RCC 7860 (cell line): Measurements from ENCODE around the gene TMEM9.
"Not testable (repeated sequence)": the region's sequence is repeated elsewhere in the genome, so short reads cannot be mapped to it uniquely, and the experiment has no call there.

Experiments used
- DNase-seq: peaks from one replicate; pipeline ENCODE4 v3.0.0-alpha.2; 2015; ENCODE audit warnings: low spot score
- FAIRE-seq: peaks from 2 replicates; lab custom pipeline; 2012; peaks lifted over from hg19 to GRCh38; lab: Jason Lieb, UNC

The TMEM9 gene

DNA sequence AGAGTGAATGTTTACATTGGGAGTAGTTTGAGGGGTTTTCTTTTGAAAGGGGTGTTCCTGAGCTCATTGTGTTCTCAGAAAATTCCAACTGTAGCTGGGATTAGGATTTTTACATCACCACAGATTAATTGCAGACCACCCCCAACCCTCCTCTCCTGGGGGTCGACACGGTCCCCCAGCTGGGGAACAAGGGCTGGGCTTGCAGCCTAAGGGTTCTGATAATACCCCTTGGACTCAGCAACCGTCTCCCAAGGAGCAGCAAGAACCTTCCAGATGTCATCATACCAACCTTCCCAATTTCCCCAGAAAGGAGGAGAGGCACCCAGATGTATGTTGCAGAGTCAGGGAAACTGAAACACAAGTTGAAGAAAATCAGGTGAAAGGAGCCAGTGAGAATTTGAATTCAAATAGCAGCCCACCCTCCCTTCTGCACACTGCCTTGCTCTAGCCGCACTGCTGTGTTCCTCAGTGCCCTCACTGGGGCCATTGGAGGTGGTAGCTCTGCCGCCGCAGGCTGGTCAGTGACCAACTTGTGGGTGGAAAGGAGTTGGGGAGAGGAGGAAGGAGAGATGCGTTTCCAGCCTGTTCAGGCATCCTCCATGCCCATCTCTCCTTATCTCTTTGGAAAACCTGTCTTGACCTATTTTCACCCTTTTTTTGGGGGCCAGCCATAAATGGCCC lies 21.7 kb upstream of the TMEM9 start:
- no peak for DNase-seq
- FAIRE-seq = no peak

DNA sequence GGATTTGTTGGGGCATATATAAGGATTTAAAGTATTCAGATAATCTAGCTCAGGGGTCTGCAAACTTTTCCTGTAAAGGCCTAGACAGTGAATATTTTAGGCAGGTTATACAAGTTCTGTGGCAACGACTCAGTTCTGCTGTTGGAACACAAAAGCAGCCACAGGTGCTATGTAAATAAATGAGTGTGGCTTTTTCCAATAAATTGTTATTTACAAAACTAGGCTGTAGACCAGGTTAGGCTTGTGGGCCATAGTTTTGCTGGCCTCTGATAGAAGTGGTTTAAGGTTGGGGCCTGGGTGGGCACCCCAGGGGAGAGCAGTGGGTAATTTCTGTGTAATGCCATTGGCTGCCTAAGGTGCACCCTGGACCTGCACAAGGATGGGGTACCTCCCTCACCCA lies 19.5 kb upstream of the TMEM9 start:
- FAIRE-seq (no peak), DNase-seq (no peak)

DNA sequence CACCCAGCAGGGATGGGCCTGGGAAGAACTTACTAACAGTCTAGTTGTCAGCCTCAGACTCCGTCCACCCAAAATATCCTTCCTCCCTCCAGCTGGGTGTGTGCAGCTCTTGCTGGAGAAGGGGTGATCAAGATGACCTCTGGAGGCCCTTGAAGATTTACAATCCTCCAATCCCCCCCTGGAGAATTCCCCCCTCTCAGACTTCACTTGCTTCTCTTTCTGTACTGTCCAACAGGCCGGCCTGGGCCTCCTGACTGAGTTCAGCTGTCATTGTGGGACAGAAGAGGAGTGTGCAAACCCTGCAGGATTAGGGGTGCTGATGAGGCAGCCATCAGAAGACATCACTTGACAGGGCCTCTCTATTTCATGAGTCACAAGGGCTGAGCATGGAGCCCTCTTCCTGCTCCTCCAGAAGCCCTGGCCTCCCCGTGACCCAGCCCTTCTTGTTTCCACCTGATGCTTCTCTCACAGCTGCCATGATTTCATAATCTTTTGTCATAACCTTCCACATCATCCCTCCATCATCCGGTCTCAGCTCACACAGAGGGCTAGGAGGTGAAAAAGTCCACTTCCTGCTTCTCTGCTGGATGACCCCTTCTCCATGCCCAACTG lies 18.8 kb upstream of the TMEM9 start:
- peak; percentile 39 for DNase-seq
- no peak for FAIRE-seq

DNA sequence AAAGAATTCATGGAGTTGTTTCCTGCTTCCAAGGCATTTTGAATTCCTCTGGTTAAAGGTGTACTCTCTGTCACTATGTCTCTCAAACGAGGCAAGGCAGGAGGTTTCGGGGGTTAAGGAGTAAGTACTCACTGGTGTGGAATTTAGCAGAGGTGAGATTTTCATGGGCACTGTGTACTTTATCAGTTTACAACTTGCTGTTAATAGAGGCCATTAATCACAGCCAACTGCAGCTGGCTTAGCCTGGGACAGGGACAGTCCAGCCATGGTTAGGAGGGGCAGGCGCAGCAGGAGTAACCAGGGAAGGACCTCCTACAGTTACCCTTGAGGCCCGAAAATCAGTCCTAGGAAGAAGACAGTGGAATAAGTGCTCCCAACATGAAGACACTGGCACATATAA lies 18.1 kb upstream of the TMEM9 start:
- FAIRE-seq (no peak), DNase-seq (no peak)

DNA sequence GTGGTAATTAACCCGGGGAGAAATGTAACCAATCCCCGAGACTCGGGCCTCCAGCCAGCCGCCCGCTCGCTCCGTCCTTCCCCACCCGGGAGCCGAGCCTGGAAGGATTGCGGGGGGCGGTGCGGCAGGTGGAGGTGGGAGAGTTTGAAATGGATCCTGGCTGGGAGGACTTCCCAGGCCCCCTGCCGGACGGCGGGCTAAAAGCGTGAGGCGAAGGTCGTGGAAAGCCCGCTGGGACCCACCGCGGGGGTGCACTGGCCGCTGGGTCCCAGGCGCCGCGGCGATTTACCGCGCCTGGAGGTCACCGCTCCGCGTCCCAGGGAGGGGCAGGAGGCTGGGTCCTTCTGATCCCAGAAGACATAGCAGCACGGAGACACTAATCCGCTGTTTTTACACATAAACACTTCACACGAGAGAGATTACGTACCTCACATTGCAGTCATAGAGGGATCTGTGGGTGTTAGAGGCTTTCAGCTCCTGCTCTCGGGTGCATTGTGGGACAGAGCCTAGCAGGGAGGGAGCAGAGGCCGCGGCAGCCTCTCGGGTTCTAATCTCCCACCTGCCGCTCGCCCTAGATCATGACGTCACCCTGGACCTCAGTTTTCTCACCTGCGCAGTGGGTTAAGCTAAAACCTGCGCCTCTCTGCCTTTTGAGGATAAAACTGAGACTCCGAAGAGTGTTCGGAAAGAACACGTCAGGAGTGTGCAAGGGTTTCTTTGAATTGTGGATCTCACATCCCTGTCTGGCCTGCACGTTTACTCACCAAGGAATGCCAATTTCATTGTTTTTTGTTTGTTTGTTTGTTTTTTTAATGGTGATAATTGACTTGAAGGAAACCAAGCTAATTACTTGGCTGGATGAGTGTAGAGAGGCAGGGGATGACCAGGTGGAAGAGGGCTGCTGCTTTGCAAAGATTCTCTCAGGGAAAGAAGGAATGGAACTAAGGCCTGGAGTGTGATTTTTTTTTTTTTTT lies 17.1 kb upstream of the TMEM9 start:
- DNase-seq (peak; percentile 49), FAIRE-seq (no peak)

DNA sequence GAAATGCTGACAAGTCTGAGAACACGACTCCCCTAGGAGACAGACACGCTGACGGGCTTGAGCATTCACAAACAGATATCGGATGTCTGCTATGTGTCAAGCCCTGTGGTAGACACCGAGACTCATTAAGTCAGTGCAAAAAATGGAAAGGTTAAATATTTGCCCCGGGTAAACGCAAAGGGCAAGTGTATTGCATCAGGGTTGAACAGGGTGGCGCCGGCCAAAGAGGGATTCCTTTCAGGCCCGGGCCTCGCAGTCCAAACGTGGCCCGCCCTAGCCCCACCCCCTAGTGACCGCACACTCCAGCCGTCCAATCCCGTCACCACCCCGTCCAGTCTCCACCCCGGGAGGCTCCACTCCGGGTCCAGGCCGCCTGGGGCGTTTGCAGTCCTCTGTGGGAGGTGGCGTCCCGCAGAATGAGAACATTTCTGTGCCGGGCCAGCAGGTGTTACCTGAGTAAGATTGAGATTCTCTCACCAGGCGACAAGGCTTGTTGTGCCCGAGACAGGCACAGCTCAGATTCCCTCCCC lies 16.3 kb upstream of the TMEM9 start:
- FAIRE-seq = peak; percentile 88
- DNase-seq = peak; percentile 97

DNA sequence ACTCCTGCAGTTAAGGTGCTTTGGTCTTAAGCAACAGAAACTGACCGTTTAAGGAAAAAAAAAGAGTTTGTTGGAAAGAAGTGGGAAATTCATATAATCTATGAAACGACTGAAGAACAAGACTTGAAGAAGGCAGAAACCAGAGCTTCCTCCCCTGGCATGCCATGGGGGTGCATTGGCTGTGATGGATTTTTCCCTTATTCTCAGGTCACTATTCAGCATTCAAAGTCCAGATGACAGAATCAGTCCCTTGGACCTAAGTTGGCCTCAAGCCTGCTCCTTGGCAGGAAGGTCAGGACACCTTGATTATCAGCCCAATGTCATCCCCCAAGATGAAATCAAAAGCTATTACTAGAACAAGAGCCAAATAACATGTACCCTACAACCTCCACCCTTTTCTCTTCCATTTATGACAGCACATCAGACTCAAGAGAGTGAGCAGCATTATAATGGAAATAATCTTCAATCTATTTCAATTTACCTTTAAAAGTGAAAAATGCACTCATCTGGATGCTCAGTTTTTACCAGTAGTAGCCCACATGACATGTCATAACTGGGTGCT lies 15.8 kb upstream of the TMEM9 start:
- FAIRE-seq (no peak), DNase-seq (no peak)

DNA sequence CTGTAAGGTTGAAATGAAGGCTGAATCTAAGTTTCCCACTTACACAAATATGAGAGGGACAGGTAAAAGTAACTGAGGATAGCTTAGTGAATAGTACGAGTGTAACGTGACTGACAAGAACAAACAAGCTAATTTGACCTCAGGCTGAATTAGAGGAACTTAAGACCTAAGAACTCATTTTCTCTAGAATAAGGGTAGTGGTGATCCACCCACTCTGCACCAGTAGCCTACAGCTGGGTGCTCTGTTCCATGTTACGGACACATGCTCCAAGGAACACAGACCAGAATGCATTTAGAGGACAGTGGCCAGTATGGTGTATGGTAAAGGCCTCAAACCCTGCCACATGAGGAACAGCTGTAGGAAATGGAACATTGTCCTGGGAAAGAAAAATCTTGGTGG lies 14.9 kb upstream of the TMEM9 start:
- no peak for FAIRE-seq

DNA sequence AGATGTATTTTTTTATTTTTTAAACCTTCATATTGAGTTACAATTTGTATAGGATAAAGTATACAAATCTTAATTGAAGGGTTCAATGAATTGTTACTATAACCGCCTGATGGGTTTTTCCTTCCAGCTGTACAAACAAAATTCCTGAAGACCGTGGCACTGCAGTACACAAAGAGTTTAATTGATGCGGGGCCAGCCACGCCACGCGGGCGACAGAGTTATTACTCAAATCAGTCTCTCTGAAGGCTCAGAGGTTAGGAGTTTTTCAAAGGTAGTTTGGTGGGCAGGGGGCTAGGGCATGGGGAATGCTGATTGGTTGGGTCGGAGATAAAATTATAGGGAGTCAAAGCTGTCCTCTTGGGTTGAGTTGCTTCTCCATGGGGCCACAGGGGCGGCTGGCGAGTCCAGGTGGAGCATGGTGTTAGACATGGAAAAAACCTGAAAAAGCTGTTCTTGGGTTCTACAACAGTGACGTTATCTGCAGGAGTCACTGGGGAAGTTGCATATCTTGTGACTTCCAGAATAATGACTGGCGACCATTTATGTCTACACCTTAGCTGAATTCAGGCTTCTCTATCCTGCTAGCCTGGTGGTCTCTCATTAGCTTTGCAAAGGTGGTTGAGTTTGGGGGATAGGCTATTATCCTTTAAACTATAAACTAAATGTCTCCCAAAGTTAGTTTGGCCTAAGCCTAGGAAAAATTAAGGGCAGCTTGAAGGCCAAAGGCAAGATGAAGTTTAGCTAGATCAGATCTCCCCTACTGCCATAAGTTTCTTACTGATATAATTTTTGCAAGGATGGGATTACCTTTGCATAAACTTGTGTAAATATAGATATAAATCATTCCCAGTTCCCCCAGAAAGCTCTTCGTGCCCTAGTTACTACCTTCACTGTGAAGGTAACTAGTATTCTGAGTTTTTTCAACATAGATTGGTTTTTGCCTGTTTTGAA lies 13.0 kb upstream of the TMEM9 start:
- FAIRE-seq (no peak), DNase-seq (no peak)

More for the DNA sequence above, 14.9 kb upstream of the TMEM9 start:
- DNase-seq = no peak

DNA sequence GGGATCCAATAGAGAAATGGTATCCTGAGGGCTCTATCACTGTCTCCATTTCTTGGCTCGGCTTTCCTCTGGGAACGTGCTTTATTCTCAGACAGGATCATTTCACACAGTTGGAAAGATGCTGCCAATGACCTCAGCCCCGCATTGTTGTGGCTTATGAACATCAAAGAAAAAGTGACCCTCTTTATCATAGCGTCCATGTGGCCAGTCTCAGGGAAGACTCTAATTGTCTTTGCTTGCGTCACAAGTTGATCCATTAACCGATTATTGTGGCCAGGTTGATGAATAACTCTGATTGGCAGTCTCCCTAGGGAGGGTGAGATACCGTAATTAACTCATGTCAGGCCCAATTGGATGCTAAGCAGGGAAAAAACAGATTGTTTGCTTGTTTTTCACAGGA lies 10.4 kb upstream of the TMEM9 start:
- peak; percentile 85 for FAIRE-seq
- peak; percentile 59 for DNase-seq

DNA sequence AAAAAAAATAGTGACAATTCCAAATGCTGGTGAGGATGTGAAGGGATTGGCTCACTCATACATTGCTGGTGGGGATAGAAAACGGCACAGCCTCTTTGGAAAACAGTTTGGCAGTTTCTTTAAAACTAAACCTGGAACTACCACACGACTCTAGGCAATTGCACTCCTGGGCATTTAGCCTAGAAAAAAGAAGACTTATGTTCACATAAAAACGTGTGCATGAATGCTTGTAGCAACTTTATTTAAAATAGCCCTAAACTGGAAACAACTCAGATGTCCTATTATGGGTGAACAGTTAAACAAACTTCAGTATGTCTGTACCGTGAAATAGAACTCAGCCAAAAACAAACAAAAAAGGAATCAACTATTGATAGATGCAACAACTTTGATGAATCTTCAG lies 9.4 kb upstream of the TMEM9 start:
- no peak for FAIRE-seq
- DNase-seq = no peak

DNA sequence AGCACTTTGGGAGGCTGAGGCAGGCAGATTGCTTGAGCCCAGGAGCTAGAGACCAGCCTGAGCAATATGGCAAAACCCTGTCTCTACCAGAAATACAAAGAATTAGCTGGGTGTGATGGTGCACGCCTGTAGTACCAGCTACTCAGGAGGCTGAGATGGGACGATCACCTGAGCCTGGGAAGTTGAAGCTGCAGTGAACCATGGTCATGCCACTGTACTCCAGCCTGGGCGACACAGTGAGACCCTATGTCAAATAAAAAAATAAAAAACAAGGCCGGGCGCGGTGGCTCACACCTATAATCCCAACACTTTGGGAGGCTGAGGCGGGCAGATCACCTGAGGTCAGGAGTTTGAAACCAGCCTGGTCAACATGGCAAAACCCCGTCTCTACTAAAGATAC lies 8.8 kb upstream of the TMEM9 start:
- DNase-seq, FAIRE-seq: not testable (repeated sequence)

DNA sequence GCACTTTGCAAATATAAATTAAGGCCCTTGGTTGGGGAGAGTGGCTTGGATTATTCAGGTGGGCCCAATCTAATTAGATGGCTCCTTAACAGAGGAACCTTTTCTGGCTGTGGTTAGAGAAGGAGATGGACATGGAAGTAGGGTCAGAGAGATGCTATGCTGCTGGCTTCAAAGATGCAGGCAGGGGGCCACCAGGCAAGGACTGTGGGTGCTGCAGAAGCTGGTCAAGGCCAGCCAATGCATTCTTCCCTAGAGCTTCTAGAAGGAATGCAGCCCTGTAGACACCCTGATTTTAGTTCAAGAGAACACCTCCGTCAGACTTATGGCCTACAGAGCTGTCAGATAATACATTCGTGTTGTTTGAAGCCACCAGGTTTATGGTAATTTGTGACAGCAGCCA lies 3.7 kb upstream of the TMEM9 start:
- DNase-seq = no peak
- no peak for FAIRE-seq

DNA sequence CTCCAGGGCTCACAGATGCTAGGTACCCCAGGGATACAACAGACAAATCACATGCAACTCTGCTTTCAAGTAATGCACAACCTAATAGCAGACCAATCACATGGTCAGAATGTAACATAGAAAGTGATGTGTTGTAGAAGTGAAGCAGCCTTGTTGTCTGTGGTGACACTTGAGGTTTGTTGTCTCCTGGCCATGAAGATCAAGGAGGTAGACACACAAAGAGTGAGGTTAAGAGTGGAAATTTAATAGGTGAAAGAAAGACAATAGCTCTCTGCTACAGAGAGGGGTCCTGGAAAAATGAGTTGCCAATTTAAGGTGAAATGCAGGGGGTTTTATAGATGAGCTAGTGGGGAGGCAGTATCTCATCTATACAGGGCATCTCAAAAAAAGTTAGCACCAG lies 2.5 kb upstream of the TMEM9 start:
- DNase-seq (no peak), FAIRE-seq (no peak)

DNA sequence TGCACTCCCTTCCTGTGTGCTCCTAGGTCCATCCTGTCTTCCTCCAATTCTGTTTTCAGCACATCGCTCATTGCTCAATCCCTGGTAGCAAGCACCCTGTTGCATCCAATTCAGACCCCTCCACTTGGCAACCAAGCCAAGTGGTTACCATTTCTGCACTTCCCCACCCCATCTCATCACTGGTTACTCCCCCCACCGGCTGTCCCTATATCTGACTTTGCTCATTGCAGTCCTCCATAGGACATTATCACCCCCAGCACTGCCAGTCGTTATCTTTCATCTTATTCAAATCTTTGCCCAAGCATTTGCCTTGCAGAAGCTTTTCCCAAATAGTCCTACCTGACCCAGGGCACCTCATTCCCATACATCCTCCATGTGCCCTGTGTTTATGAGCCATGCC lies 2.1 kb upstream of the TMEM9 start:
- DNase-seq (no peak), FAIRE-seq (no peak)

DNA sequence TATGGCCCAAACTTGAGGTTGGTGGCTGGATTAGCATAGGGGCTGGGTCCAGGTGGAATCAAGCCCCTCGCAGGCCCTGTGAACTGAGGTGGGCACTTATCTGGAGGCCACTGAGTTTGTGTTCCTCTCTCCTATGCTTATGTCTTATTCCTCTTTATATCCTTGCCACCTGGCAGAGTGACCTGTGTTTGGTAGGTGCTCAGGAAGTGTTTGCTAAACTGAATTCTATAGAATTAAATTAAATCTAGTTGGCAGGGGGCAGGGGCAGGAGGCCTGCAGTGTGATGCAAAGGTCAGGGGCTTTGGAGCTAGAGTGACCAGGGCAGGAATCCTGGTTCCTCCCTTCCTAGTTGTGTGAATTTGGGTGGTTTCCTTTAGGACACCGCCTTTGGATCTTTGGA lies 1.1 kb upstream of the TMEM9 start:
- DNase-seq = no peak
- FAIRE-seq = no peak

DNA sequence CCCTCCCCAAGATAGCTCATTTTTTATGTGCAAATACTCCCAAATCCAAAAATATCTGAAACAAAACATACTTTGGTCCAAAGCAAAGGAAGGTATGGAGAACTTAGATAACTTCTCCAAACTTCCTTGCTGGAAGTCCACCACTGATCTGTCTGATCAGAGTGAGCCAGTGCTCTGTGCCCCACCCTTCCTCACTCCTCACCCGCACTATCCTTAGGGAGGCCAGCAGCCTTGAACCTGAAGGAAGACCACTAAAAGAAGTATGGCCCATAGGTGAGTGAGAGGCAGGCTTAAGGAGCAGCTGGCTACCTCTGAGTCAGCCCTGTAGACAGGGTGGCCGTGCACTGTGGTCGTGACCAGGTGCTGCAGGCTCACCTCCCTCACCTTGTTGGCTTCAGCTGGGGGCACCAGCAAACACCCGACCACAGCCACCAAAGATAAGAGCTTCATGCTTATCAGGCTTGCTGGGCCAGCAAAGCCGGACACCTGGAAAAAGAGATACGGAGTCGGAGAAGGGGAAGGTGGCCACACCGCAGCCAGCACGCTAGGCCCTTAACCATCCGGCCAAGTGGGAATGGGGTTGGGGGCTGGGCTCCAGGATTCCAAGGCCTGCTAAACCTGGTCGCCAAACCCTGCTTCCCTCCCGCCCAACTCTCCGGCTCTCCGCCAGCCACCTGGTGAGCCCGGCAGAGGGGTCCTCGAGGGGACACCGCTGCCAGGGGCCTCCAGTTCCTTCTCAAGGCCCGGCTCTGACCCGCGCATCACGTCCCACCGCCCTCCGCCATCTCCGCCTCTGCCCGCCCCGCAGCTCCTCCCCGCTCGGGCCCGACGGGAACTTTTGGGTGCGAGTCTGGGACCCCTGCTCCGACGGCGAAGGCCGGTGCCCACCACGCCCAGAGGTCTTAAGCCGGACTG lies 543 bp downstream of the TMEM9 start:
- FAIRE-seq = no peak
- DNase-seq = peak; percentile 14

DNA sequence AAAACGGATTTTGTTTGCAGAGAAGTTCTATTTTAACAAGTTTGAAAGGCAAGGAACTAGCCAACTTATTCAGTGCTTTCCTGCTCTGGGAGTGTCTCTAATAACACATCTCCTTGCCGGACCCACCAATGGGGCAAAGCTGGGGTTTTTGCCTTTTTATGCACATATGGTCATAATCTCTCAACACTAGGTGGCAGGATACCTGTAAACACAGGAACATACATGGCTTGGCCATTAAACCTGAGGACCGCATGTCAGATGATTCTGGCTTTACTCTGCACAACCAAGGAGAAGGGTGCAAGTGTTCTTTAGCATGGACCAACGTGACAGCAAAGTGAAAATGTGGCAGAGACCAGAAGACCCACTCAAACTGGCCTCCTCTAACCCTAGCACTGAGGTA lies 4.9 kb downstream of the TMEM9 start:
- DNase-seq = peak; percentile 42
- no peak for FAIRE-seq

DNA sequence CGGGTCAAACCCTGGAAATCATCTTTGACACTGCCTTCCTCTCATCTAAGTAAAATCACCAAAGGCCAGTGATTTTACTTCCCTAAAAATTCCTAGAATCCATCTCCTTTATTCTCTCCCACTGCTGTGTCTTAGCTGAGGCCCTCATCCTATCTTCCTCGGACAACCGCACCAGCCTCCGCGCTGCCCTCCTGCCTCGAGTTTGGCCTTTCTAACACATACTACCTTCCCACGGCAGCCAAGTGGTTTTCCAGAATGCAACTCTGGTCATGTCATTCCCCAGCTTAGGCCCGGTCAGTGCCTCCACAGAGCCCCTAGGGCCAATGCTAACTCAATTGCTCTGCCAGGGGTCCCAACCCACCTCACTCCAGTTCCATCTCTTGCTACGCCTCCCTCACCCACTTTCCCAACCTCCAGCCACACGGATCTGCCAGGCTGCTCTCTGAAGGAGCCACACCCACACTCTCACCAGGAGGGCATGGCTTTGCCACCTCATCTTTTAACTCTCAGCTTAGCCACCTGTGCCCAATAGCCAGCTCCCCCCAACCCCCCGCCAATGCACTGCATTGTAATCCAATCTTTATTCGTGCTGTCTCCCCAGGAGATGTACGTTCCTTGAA lies 6.8 kb downstream of the TMEM9 start:
- FAIRE-seq (no peak), DNase-seq (no peak)
